ENCODE data around the gene ADPGK. TPM values are rescaled to one million over a fixed set of nuclear protein-coding genes. Genes with fewer than 3 reads are reported as not detected.

ADPGK gene
- total RNA-seq, 2 donors from 2014 or later: 74.6 to 102 TPM

GRCh38 chr15:72751751-72752455 lies 31.7 kb downstream of the ADPGK start:
- no peak overlapping the region for H3K4me3 ChIP-seq
- no peak for TF ChIP-seq CTCF (IDR thresholded peaks at IDR 0.05)
- no peak for TF ChIP-seq POLR2A (IDR thresholded peaks at IDR 0.05)
- TF ChIP-seq POLR2AphosphoS5 (IDR thresholded peaks at IDR 0.05): no peak
- no peak for DNase-seq (ENCODE audit: low spot score)
- no peak overlapping the region for H3K27ac ChIP-seq
- H3K27me3 ChIP-seq (replicated peaks; ENCODE audit: insufficient read depth): no peaks in the 10 kb centered on the region
- H3K36me3 ChIP-seq: no peaks in the 10 kb centered on the region
- H3K4me1 ChIP-seq (replicated peaks): no peaks in the 10 kb centered on the region
- 65% methylated on average over 9 of the region's 9 CpGs for WGBS
- no peaks in the 10 kb centered on the region for H3K9me3 ChIP-seq
- intact Hi-C loops (cut with DNase I): no loop called here

- intact Hi-C loops (cut with DNase I): no loop called here
- no peaks in the 10 kb centered on the region for H3K9me3 ChIP-seq
- H3K36me3 ChIP-seq: no peaks in the 10 kb centered on the region
- WGBS: 95% methylated on average over 2 of the region's 2 CpGs
- no peak for DNase-seq (ENCODE audit: low spot score)
- no peaks in the 10 kb centered on the region for H3K27me3 ChIP-seq (replicated peaks; ENCODE audit: insufficient read depth)
- no peak overlapping the region for H3K27ac ChIP-seq
- H3K4me1 ChIP-seq (replicated peaks): no peaks in the 10 kb centered on the region
- H3K4me3 ChIP-seq: no peak overlapping the region
- TF ChIP-seq POLR2A (IDR thresholded peaks at IDR 0.05): no peak
- no peak for TF ChIP-seq CTCF (IDR thresholded peaks at IDR 0.05)
- no peak for TF ChIP-seq POLR2AphosphoS5 (IDR thresholded peaks at IDR 0.05)
Measured at GRCh38 chr15:72749700-72750099, 33.9 kb downstream of the ADPGK start.

GRCh38 chr15:72740219-72740618 lies 43.3 kb downstream of the ADPGK start:
- H3K4me1 ChIP-seq (replicated peaks): no peaks in the 10 kb centered on the region
- peaks cover 0 to 6% of the 10 kb centered on the region in 2 donors for H3K36me3 ChIP-seq
- no peak overlapping the region for H3K27ac ChIP-seq
- no peaks in the 10 kb centered on the region for H3K9me3 ChIP-seq
- DNase-seq (ENCODE audit: low spot score): no peak
- 94% methylated on average over 1 of the region's 1 CpG for WGBS
- no peak overlapping the region for H3K4me3 ChIP-seq
- intact Hi-C loops (cut with DNase I): no loop called here
- H3K27me3 ChIP-seq (replicated peaks; ENCODE audit: insufficient read depth): no peaks in the 10 kb centered on the region
- no peak for TF ChIP-seq POLR2A (IDR thresholded peaks at IDR 0.05)
- no peak for TF ChIP-seq POLR2AphosphoS5 (IDR thresholded peaks at IDR 0.05)
- no peak for TF ChIP-seq CTCF (IDR thresholded peaks at IDR 0.05)

- intact Hi-C loops (cut with DNase I): no loop called here
- H3K4me1 ChIP-seq (replicated peaks): no peaks in the 10 kb centered on the region
- peak overlapping the region in 1 of 2 donors; percentile 54 for H3K27ac ChIP-seq
- H3K9me3 ChIP-seq: no peaks in the 10 kb centered on the region
- WGBS: 96% methylated on average over 1 of the region's 1 CpG
- no peak for DNase-seq (ENCODE audit: low spot score)
- H3K4me3 ChIP-seq: no peak overlapping the region
- peaks cover 0 to 6% of the 10 kb centered on the region in 2 donors for H3K36me3 ChIP-seq
- TF ChIP-seq POLR2A (IDR thresholded peaks at IDR 0.05) (no peak), POLR2AphosphoS5 (IDR thresholded peaks at IDR 0.05) (no peak), CTCF (IDR thresholded peaks at IDR 0.05) (no peak)
- H3K27me3 ChIP-seq (replicated peaks; ENCODE audit: insufficient read depth): no peaks in the 10 kb centered on the region
Measured at GRCh38 chr15:72737723-72738122, 45.8 kb downstream of the ADPGK start.

- TF ChIP-seq CTCF (IDR thresholded peaks at IDR 0.05): no peak
- Histone ChIP-seq H3K4me1 (replicated peaks) (no peaks in the 10 kb centered on the region), H3K9me3 (no peaks in the 10 kb centered on the region), H3K36me3 (peaks cover 0 to 6% of the 10 kb centered on the region in 2 donors), H3K27ac (peak overlapping the region in 1 of 2 donors; percentile 54), H3K4me3 (no peak overlapping the region), H3K27me3 (replicated peaks; ENCODE audit: insufficient read depth) (no peaks in the 10 kb centered on the region)
- intact Hi-C loops (cut with DNase I): no loop called here
- DNase-seq (ENCODE audit: low spot score): no peak
- 81% methylated on average over 3 of the region's 3 CpGs for WGBS
Measured at GRCh38 chr15:72737061-72737460, 46.5 kb downstream of the ADPGK start.
